ENCODE measurements around the gene HSPB9. TPM values are rescaled to one million over a fixed set of nuclear protein-coding genes. Genes with fewer than 3 reads are reported as not detected.

The HSPB9 gene
- total and polyA plus RNA-seq, 2 donors from 2014 or later: 0.99 TPM; not detected in 1

DNA sequence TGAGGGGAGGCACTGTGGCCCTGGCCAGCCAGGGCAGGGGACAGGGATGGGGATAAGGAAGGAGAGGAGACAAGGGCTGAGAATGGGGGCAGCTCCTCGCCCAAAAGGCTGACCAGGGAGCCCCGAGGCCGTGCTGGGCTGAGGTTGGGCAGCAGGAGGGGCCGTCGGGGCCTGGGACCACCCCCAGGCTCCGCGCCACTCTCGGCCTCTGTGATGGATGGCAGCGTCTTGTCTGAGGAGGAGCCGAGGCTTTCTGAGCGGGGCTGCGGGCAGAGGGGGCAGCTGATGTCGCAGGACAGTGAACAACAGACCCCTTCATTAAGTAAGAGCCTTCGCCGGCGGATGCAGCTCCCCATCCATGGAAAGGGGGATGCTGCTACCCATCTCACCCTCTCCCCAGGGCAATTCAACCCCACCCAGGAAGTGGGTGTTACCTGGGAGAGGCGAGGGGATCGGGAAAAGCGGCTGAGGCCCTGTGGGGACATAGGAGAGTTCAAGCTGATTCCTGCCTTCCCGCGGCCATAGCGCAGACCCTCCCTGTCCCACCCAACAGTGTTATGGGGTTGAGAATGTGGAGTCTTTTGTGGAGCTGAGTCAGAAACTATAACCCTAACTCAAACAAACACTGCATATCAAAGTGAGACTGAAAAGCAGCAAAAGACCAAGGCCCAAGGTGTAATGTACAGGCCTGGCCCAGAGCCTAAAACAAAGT, 41.2 kb downstream of the HSPB9 start:
- DNase-seq (no peak), FAIRE-seq (no peak)
- H3K4me1 ChIP-seq (ENCODE audit: control insufficient read depth in 2 of 3, insufficient read depth in 2 of 3, low read depth in 1 of 3, low read length in 3 of 3): no peaks in the 10 kb centered on the region
- no peak overlapping the region for H3K4me3 ChIP-seq (ENCODE audit: low read length in 3 of 3)
- intact Hi-C loops (cut with DNase I): no loop called here
- H3K36me3 ChIP-seq (ENCODE audit: control insufficient read depth in 2 of 3, insufficient read depth in 3 of 3, low read length in 3 of 3): no peaks in the 10 kb centered on the region
- H3K9me3 ChIP-seq (ENCODE audit: control insufficient read depth in 2 of 3, insufficient read depth in 1 of 3, low read length in 3 of 3): no peaks in the 10 kb centered on the region
- TF ChIP-seq, protein P1, sequence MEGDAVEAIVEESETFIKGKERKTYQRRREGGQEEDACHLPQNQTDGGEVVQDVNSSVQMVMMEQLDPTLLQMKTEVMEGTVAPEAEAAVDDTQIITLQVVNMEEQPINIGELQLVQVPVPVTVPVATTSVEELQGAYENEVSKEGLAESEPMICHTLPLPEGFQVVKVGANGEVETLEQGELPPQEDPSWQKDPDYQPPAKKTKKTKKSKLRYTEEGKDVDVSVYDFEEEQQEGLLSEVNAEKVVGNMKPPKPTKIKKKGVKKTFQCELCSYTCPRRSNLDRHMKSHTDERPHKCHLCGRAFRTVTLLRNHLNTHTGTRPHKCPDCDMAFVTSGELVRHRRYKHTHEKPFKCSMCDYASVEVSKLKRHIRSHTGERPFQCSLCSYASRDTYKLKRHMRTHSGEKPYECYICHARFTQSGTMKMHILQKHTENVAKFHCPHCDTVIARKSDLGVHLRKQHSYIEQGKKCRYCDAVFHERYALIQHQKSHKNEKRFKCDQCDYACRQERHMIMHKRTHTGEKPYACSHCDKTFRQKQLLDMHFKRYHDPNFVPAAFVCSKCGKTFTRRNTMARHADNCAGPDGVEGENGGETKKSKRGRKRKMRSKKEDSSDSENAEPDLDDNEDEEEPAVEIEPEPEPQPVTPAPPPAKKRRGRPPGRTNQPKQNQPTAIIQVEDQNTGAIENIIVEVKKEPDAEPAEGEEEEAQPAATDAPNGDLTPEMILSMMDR (IDR thresholded peaks at IDR 0.05; ENCODE audit: borderline replicate concordance, extremely low read depth, insufficient read depth): no peak
- no peak overlapping the region for H3K9ac ChIP-seq (ENCODE audit: low read length in 3 of 3)
- no peaks in the 10 kb centered on the region for H3K27me3 ChIP-seq (ENCODE audit: control insufficient read depth, insufficient read depth, low read length)
- H3K27ac ChIP-seq (ENCODE audit: low read depth in 2 of 2, low read length in 2 of 2): no peak overlapping the region

DNA sequence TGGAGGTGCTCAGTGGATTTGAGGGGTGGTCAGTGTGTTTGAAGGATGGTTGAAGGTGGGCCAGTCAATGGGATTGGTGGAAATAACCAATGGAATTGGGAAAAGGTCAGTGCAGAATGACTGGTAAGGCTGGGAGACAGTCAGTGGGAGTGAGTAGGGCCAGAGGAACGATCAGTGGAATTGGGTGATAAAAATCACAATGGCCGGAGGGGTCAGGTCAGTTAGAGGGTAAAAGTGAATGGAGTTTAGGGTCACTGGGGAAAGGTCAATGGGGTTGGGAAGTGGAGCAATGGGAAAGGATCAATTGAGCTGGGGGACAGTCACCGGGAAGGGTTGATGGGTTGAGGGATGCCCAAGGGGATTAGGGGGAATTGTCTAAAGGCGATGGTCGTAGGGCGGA, 43.1 kb downstream of the HSPB9 start:
- no peak for FAIRE-seq
- H3K9ac ChIP-seq (ENCODE audit: low read length in 3 of 3): no peak overlapping the region
- DNase-seq: no peak
- H3K27ac ChIP-seq (ENCODE audit: low read depth in 2 of 2, low read length in 2 of 2): no peak overlapping the region
- no peaks in the 10 kb centered on the region for H3K4me1 ChIP-seq (ENCODE audit: control insufficient read depth in 2 of 3, insufficient read depth in 2 of 3, low read depth in 1 of 3, low read length in 3 of 3)
- TF ChIP-seq, protein P1 (IDR thresholded peaks at IDR 0.05; ENCODE audit: borderline replicate concordance, extremely low read depth, insufficient read depth): no peak
- no peak overlapping the region for H3K4me3 ChIP-seq (ENCODE audit: low read length in 3 of 3)
- H3K36me3 ChIP-seq (ENCODE audit: control insufficient read depth in 2 of 3, insufficient read depth in 3 of 3, low read length in 3 of 3): no peaks in the 10 kb centered on the region
- intact Hi-C loops (cut with DNase I): no loop called here
- H3K9me3 ChIP-seq (ENCODE audit: control insufficient read depth in 2 of 3, insufficient read depth in 1 of 3, low read length in 3 of 3): no peaks in the 10 kb centered on the region
- H3K27me3 ChIP-seq (ENCODE audit: control insufficient read depth, insufficient read depth, low read length): no peaks in the 10 kb centered on the region

DNA sequence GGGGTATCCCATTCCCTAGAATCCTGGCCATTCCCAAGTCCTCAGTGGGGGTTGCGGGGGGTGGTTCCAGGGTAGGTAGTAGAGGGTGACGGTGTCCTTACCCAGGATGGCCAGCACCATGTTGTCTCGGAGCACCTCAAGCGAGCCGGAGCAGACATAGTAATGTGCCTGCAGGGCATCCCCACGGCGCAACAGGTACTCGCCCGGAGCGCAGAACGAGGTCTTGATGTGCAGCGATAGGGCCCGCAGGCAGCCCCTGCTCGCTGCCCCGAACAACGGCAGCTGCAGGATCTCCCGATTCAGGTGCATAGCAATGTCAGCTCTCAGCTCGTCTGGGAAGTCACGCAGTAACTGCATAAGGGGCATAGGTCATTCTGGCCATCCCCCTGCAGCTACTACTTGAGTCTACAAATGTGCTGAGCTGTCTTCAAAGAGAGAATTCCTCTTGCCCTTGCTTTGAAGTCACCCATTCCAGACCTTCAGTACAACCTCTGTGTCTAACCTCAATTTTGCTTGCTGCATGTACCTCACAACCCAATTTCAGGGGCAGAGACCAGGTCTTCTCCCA, 43.7 kb downstream of the HSPB9 start:
- no peaks in the 10 kb centered on the region for H3K4me1 ChIP-seq (ENCODE audit: control insufficient read depth in 2 of 3, insufficient read depth in 2 of 3, low read depth in 1 of 3, low read length in 3 of 3)
- intact Hi-C loops (cut with DNase I): no loop called here
- no peak for DNase-seq
- TF ChIP-seq, protein P1 (IDR thresholded peaks at IDR 0.05; ENCODE audit: borderline replicate concordance, extremely low read depth, insufficient read depth): no peak
- H3K27me3 ChIP-seq (ENCODE audit: control insufficient read depth, insufficient read depth, low read length): no peaks in the 10 kb centered on the region
- H3K36me3 ChIP-seq (ENCODE audit: control insufficient read depth in 2 of 3, insufficient read depth in 3 of 3, low read length in 3 of 3): no peaks in the 10 kb centered on the region
- FAIRE-seq: no peak
- H3K4me3 ChIP-seq (ENCODE audit: low read length in 3 of 3): no peak overlapping the region
- H3K9me3 ChIP-seq (ENCODE audit: control insufficient read depth in 2 of 3, insufficient read depth in 1 of 3, low read length in 3 of 3): no peaks in the 10 kb centered on the region
- no peak overlapping the region for H3K27ac ChIP-seq (ENCODE audit: low read depth in 2 of 2, low read length in 2 of 2)
- no peak overlapping the region for H3K9ac ChIP-seq (ENCODE audit: low read length in 3 of 3)

Data from kidney (tissue), 14 donors.